Tibial artery (tissue), 4 donors: Measurements from ENCODE around the gene EPHB1.
"Not testable (repeated sequence)": the region's sequence is repeated elsewhere in the genome, so short reads cannot be mapped to it uniquely, and the experiment has no call there.

Source experiments
- DNase-seq, 2 donors: peaks; one replicate each; pipeline ENCODE4 v3.0.0-alpha.2; 2019
- H3K27ac ChIP-seq, 2 donors: fragments of 200-600 bp; sonication (generic) in 1 of 2; 1 replicate in 1 of 2; 2 replicates in 1 of 2; pipeline ENCODE4 v1.5.1; 2018 to 2019; ENCODE audit warnings: mild to moderate bottlenecking in 1 of 2
- H3K27me3 ChIP-seq, 2 donors: fragments of 200-600 bp; sonication (generic) in 1 of 2; one replicate each; pipeline versions ENCODE4 v1.5.1 to v1.6.0; 2016 to 2019
- H3K36me3 ChIP-seq, 3 donors: fragments of 200-600 bp; sonication (generic) in 2 of 3; one replicate each; pipeline ENCODE4 v1.5.1; 2016 to 2019; ENCODE audit warnings: mild to moderate bottlenecking in 2 of 3
- H3K4me1 ChIP-seq, 4 donors: fragments of 200-600 bp; sonication (generic) in 2 of 4; 1 replicate in 3 of 4; 2 replicates in 1 of 4; pipeline ENCODE4 v1.5.1; 2016 to 2019
- H3K4me3 ChIP-seq, 2 donors: fragments of 200-600 bp; sonication (generic) in 1 of 2; 1 replicate in 1 of 2; 2 replicates in 1 of 2; pipeline ENCODE4 v1.5.1; 2018 to 2019; ENCODE audit warnings: mild to moderate bottlenecking in 2 of 2
- H3K9me3 ChIP-seq, 3 donors: fragments of 200-600 bp; sonication (generic) in 1 of 3; one replicate each; pipeline ENCODE4 v1.5.1; 2016 to 2019
- CTCF ChIP-seq, 2 experiments: fragments of 200-600 bp in 1 of 2; fragments of 450-650 bp in 1 of 2; IDR thresholded peaks; one replicate each; pipeline ENCODE4 v1.5.1; 2017 to 2019; ENCODE audit warnings: antibody characterized with exemption in 2 of 2, mild to moderate bottlenecking in 1 of 2, moderate library complexity in 1 of 2
- intact Hi-C: fragments of 100-400 bp; cut with DNase I; formaldehyde crosslinking; loops from one replicate; pipeline ENCODE4 v1.15.0; 2023; ENCODE audit warnings: low total_unique reads

Gene EPHB1

GRCh38 chr3:134971306-134971705 lies 176.2 kb downstream of the EPHB1 start:
- no peaks in the 10 kb centered on the region for H3K36me3 ChIP-seq
- no peaks in the 10 kb centered on the region for H3K9me3 ChIP-seq
- H3K4me1 ChIP-seq: no peaks in the 10 kb centered on the region
- no peak overlapping the region for H3K4me3 ChIP-seq
- no peaks in the 10 kb centered on the region for H3K27me3 ChIP-seq
- intact Hi-C loops: no loop called here
- no peak for DNase-seq
- no peak overlapping the region for H3K27ac ChIP-seq
- TF ChIP-seq CTCF (IDR thresholded peaks at IDR 0.05): no peak

GRCh38 chr3:134971907-134972306 lies 176.8 kb downstream of the EPHB1 start:
- H3K4me3 ChIP-seq, H3K27me3 ChIP-seq, DNase-seq, H3K9me3 ChIP-seq, H3K4me1 ChIP-seq, H3K27ac ChIP-seq, intact Hi-C loops, H3K36me3 ChIP-seq: not testable (repeated sequence)

GRCh38 chr3:134972836-134973455 lies 177.9 kb downstream of the EPHB1 start:
- no peaks in the 10 kb centered on the region for H3K27me3 ChIP-seq
- intact Hi-C loops: no loop called here
- H3K27ac ChIP-seq: no peak overlapping the region
- no peak overlapping the region for H3K4me3 ChIP-seq
- no peak for TF ChIP-seq CTCF (IDR thresholded peaks at IDR 0.05)
- no peak for DNase-seq
- H3K36me3 ChIP-seq: no peaks in the 10 kb centered on the region
- H3K4me1 ChIP-seq: no peaks in the 10 kb centered on the region
- H3K9me3 ChIP-seq: no peaks in the 10 kb centered on the region

GRCh38 chr3:134974624-134975023 lies 179.6 kb downstream of the EPHB1 start:
- H3K27ac ChIP-seq: no peak overlapping the region
- no peaks in the 10 kb centered on the region for H3K36me3 ChIP-seq
- no peaks in the 10 kb centered on the region for H3K27me3 ChIP-seq
- TF ChIP-seq CTCF (IDR thresholded peaks at IDR 0.05): no peak
- H3K4me1 ChIP-seq: no peaks in the 10 kb centered on the region
- DNase-seq: no peak
- intact Hi-C loops: no loop called here
- H3K9me3 ChIP-seq: no peaks in the 10 kb centered on the region
- no peak overlapping the region for H3K4me3 ChIP-seq

- H3K9me3 ChIP-seq: no peaks in the 10 kb centered on the region
- no peak overlapping the region for H3K4me3 ChIP-seq
- H3K27me3 ChIP-seq: no peaks in the 10 kb centered on the region
- H3K4me1 ChIP-seq: no peaks in the 10 kb centered on the region
- H3K36me3 ChIP-seq: no peaks in the 10 kb centered on the region
- H3K27ac ChIP-seq: no peak overlapping the region
- intact Hi-C loops: no loop called here
- no peak for TF ChIP-seq CTCF (IDR thresholded peaks at IDR 0.05)
- DNase-seq: no peak
Observed at GRCh38 chr3:134976948-134977347, 181.9 kb downstream of the EPHB1 start.

GRCh38 chr3:134978658-134979057 lies 183.6 kb downstream of the EPHB1 start:
- no peak for TF ChIP-seq CTCF (IDR thresholded peaks at IDR 0.05)
- no peak for DNase-seq
- intact Hi-C loops: no loop called here
- Histone ChIP-seq H3K4me1 (no peaks in the 10 kb centered on the region), H3K36me3 (no peaks in the 10 kb centered on the region), H3K4me3 (no peak overlapping the region), H3K27ac (no peak overlapping the region), H3K27me3 (no peaks in the 10 kb centered on the region), H3K9me3 (no peaks in the 10 kb centered on the region)
